ENCODE results near the gene ADCY2. TPM values are rescaled to one million over a fixed set of nuclear protein-coding genes. Genes with fewer than 3 reads are reported as not detected.

The ADCY2 gene
- total and polyA plus RNA-seq, 9 of the 15 experiments (the other 6 are each of a cell fraction or from before 2014, with no cell fraction given): 0.01 to 0.15 (median 0.03) TPM; not detected in 5

DNA sequence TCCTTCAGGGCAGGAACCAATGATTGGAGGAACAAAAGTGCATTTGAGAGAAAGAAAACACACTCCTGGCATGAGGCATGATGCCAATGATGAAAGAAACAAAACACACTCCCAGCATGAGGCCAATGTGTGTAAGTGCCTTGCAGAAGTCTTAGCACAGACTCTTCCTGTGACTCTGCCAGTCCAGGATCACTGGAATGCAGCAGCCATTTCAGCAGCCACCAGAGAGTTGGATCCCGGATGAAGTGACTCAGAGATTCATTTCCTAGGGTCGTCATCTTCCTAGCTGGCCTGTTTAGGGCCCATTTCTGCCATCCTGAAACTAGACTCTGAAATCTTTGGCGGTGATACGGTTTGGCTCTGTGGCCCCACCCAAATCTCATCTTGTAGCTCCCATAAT is 242.5 kb downstream of the ADCY2 start (continued):
- TF ChIP-seq, protein P1, sequence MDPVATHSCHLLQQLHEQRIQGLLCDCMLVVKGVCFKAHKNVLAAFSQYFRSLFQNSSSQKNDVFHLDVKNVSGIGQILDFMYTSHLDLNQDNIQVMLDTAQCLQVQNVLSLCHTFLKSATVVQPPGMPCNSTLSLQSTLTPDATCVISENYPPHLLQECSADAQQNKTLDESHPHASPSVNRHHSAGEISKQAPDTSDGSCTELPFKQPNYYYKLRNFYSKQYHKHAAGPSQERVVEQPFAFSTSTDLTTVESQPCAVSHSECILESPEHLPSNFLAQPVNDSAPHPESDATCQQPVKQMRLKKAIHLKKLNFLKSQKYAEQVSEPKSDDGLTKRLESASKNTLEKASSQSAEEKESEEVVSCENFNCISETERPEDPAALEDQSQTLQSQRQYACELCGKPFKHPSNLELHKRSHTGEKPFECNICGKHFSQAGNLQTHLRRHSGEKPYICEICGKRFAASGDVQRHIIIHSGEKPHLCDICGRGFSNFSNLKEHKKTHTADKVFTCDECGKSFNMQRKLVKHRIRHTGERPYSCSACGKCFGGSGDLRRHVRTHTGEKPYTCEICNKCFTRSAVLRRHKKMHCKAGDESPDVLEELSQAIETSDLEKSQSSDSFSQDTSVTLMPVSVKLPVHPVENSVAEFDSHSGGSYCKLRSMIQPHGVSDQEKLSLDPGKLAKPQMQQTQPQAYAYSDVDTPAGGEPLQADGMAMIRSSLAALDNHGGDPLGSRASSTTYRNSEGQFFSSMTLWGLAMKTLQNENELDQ (CRISPR knock-in tag; IDR thresholded peaks at IDR 0.05; ENCODE audit: borderline replicate concordance): no peak
- TF ChIP-seq ELK3 (CRISPR knock-in tag; IDR thresholded peaks at IDR 0.05) (no peak), ZBTB34 (CRISPR knock-in tag; IDR thresholded peaks at IDR 0.05) (no peak), E2F3 (CRISPR knock-in tag; IDR thresholded peaks at IDR 0.05) (no peak), ZNF408 (CRISPR knock-in tag; IDR thresholded peaks at IDR 0.05; ENCODE audit: low read depth) (no peak), ZNF263 (CRISPR knock-in tag; IDR thresholded peaks at IDR 0.05; ENCODE audit: borderline replicate concordance) (no peak), ETS2 (tag; IDR thresholded peaks at IDR 0.05; ENCODE audit: borderline replicate concordance, poor library complexity, severe bottlenecking) (no peak)

Data from K562 (cell line).